ENCODE measurements around the gene EP300. TPM values are rescaled to one million over a fixed set of nuclear protein-coding genes. Genes with fewer than 3 reads are reported as not detected.

EP300 gene
- total and polyA plus RNA-seq, 2 donors (not counting 1 experiment from before 2014, with no cell fraction given), result 9.1 to 41.0 TPM

GRCh38 chr22:41201141-41201540 lies 108.7 kb downstream of the EP300 start:
- no peak overlapping the region for H2AFZ ChIP-seq (ENCODE audit: low read length)
- no peak overlapping the region for H3K9ac ChIP-seq (ENCODE audit: insufficient read depth, low read length)
- peaks cover 9% of the 10 kb centered on the region for H3K79me2 ChIP-seq (ENCODE audit: control insufficient read depth, insufficient read depth, low read length)
- TF ChIP-seq, protein P1, sequence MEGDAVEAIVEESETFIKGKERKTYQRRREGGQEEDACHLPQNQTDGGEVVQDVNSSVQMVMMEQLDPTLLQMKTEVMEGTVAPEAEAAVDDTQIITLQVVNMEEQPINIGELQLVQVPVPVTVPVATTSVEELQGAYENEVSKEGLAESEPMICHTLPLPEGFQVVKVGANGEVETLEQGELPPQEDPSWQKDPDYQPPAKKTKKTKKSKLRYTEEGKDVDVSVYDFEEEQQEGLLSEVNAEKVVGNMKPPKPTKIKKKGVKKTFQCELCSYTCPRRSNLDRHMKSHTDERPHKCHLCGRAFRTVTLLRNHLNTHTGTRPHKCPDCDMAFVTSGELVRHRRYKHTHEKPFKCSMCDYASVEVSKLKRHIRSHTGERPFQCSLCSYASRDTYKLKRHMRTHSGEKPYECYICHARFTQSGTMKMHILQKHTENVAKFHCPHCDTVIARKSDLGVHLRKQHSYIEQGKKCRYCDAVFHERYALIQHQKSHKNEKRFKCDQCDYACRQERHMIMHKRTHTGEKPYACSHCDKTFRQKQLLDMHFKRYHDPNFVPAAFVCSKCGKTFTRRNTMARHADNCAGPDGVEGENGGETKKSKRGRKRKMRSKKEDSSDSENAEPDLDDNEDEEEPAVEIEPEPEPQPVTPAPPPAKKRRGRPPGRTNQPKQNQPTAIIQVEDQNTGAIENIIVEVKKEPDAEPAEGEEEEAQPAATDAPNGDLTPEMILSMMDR (conservative IDR thresholded peaks at IDR 0.05 in 1 of 2, IDR thresholded peaks at IDR 0.05 in 1 of 2; ENCODE audit: low read depth in 1 of 2, low read length in 2 of 2), result no peak
- TF ChIP-seq EZH2 (IDR thresholded peaks at IDR 0.05; ENCODE audit: low read length, missing control alignments), result no peak
- DNase-seq (ENCODE audit: low read depth in 2 of 2), result no peak
- H3K27ac ChIP-seq (ENCODE audit: insufficient read depth, low read length), result no peak overlapping the region
- no peaks in the 10 kb centered on the region for H3K36me3 ChIP-seq (ENCODE audit: control insufficient read depth, insufficient read depth, low read length)
- H4K20me1 ChIP-seq (ENCODE audit: control insufficient read depth, extremely low read depth, insufficient read depth, low read length), result no peaks in the 10 kb centered on the region
- no peaks in the 10 kb centered on the region for H3K27me3 ChIP-seq (ENCODE audit: control insufficient read depth, insufficient read depth, low read length)
- H3K4me2 ChIP-seq (ENCODE audit: extremely low read depth, insufficient read depth, low read length), result no peak overlapping the region
- H3K4me3 ChIP-seq (replicated peaks in 1 of 4; ENCODE audit: control extremely low read depth in 1 of 4, insufficient read depth in 1 of 4, low read depth in 3 of 4, low read length in 4 of 4), result no peak overlapping the region
- no peaks in the 10 kb centered on the region for H3K9me3 ChIP-seq (ENCODE audit: control insufficient read depth, insufficient read depth, low read depth, low read length)
- peaks cover 2% of the 10 kb centered on the region for H3K4me1 ChIP-seq (ENCODE audit: control insufficient read depth, extremely low read depth, insufficient read depth, low read length)

DNA sequence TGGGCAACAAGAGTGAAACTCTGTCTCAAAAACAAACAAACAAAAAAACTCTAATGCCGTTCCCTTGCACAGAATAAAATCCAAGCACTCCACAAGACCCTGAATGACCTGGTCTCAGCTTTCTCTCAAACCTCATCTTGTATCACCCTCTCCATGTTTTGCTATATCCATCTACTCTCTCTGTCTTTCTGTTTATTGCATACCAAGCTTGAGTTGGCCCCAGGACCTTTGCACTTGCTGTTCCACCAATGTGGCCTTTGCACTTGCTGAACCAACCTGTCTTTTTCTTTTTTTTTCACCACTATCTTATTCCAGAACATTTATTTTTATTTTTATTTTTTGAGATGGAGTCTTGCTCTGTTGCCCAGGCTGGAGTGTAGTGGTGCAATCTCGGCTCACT lies 110.7 kb downstream of the EP300 start:
- no peak for DNase-seq (ENCODE audit: low read depth in 2 of 2)
- Histone ChIP-seq H3K36me3 (ENCODE audit: control insufficient read depth, insufficient read depth, low read length) (no peaks in the 10 kb centered on the region), H2AFZ (ENCODE audit: low read length) (no peak overlapping the region), H3K79me2 (ENCODE audit: control insufficient read depth, insufficient read depth, low read length) (peaks cover 10% of the 10 kb centered on the region), H3K9me3 (ENCODE audit: control insufficient read depth, insufficient read depth, low read depth, low read length) (no peaks in the 10 kb centered on the region), H4K20me1 (ENCODE audit: control insufficient read depth, extremely low read depth, insufficient read depth, low read length) (no peaks in the 10 kb centered on the region), H3K4me2 (ENCODE audit: extremely low read depth, insufficient read depth, low read length) (no peak overlapping the region), H3K4me1 (ENCODE audit: control insufficient read depth, extremely low read depth, insufficient read depth, low read length) (no peaks in the 10 kb centered on the region), H3K9ac (ENCODE audit: insufficient read depth, low read length) (no peak overlapping the region), H3K4me3 (replicated peaks in 1 of 4; ENCODE audit: control extremely low read depth in 1 of 4, insufficient read depth in 1 of 4, low read depth in 3 of 4, low read length in 4 of 4) (no peak overlapping the region), H3K27me3 (ENCODE audit: control insufficient read depth, insufficient read depth, low read length) (no peaks in the 10 kb centered on the region), H3K27ac (ENCODE audit: insufficient read depth, low read length) (no peak overlapping the region)
- TF ChIP-seq EZH2 (IDR thresholded peaks at IDR 0.05; ENCODE audit: low read length, missing control alignments), result no peak
- TF ChIP-seq, protein P1 (conservative IDR thresholded peaks at IDR 0.05 in 1 of 2, IDR thresholded peaks at IDR 0.05 in 1 of 2; ENCODE audit: low read depth in 1 of 2, low read length in 2 of 2), result no peak

DNA sequence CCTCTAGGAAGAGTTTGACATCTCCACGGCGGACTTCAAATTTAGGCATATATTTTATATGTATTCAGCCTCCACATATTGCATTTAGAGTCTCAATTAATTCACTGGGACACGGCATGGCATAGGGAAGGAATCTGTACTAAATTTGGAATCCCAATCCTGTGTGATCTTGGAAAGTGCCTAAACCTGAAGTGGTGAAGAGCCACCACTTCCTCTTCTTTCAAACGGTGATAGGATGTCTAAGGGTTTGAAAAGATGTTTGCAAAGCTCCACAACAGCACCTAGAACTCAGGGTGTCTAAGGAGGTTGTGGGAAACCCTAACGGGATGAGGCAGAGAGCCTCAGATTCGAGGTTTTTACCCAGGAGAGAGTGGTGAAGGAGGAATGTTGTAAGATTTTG lies 111.7 kb downstream of the EP300 start:
- no peak overlapping the region for H2AFZ ChIP-seq (ENCODE audit: low read length)
- TF ChIP-seq, protein P1 (conservative IDR thresholded peaks at IDR 0.05 in 1 of 2, IDR thresholded peaks at IDR 0.05 in 1 of 2; ENCODE audit: low read depth in 1 of 2, low read length in 2 of 2), result no peak
- no peak for TF ChIP-seq EZH2 (IDR thresholded peaks at IDR 0.05; ENCODE audit: low read length, missing control alignments)
- no peaks in the 10 kb centered on the region for H3K36me3 ChIP-seq (ENCODE audit: control insufficient read depth, insufficient read depth, low read length)

More for the DNA sequence above, 111.7 kb downstream of the EP300 start:
- no peaks in the 10 kb centered on the region for H3K27me3 ChIP-seq (ENCODE audit: control insufficient read depth, insufficient read depth, low read length)
- H3K4me3 ChIP-seq (replicated peaks in 1 of 4; ENCODE audit: control extremely low read depth in 1 of 4, insufficient read depth in 1 of 4, low read depth in 3 of 4, low read length in 4 of 4), result no peak overlapping the region
- H4K20me1 ChIP-seq (ENCODE audit: control insufficient read depth, extremely low read depth, insufficient read depth, low read length), result no peaks in the 10 kb centered on the region
- no peak overlapping the region for H3K4me2 ChIP-seq (ENCODE audit: extremely low read depth, insufficient read depth, low read length)
- no peak overlapping the region for H3K27ac ChIP-seq (ENCODE audit: insufficient read depth, low read length)
- no peak overlapping the region for H3K9ac ChIP-seq (ENCODE audit: insufficient read depth, low read length)
- H3K9me3 ChIP-seq (ENCODE audit: control insufficient read depth, insufficient read depth, low read depth, low read length), result no peaks in the 10 kb centered on the region
- peaks cover 10% of the 10 kb centered on the region for H3K79me2 ChIP-seq (ENCODE audit: control insufficient read depth, insufficient read depth, low read length)
- no peak for DNase-seq (ENCODE audit: low read depth in 2 of 2)
- no peaks in the 10 kb centered on the region for H3K4me1 ChIP-seq (ENCODE audit: control insufficient read depth, extremely low read depth, insufficient read depth, low read length)

Data from fibroblast of lung (primary cell).